A673 (cell line): Measurements from ENCODE around the gene TMEM39A. TPM values are rescaled to one million over a fixed set of nuclear protein-coding genes. Genes with fewer than 3 reads are reported as not detected.

Experiments
- BruUV-seq: library from RNA; stranded (reverse); fragments of 400-500 nt; replicated peaks from 2 replicates; lab custom pipeline; 2021; lab: Mats Ljungman, UMichigan
- CTCF ChIA-PET: fragments of 300-600 bp; sonication (Branson Sonifier 250); formaldehyde crosslinking; loops from one replicate; lab custom pipeline; 2022; ENCODE audit warnings: antibody characterized with exemption; lab: Charles Lee
- POLR2A ChIA-PET: fragments of 300-600 bp; sonication (Branson Sonifier 250); formaldehyde crosslinking; loops from one replicate; lab custom pipeline; 2022; ENCODE audit warnings: antibody characterized with exemption; ENCODE audit not compliant: low non-redundant PET; lab: Charles Lee
- DNase-seq: peaks from one replicate; pipeline ENCODE4 v3.0.0-alpha.2; 2015; ENCODE audit warnings: low spot score
- H3K27ac ChIP-seq: fragments of 200-600 bp; sonication (generic); 2 replicates; pipeline ENCODE4 v1.5.1; 2016; ENCODE audit warnings: mixed run types, low read depth, mild to moderate bottlenecking, mixed read lengths, antibody characterized with exemption, low read length; ENCODE audit not compliant: poor library complexity, severe bottlenecking
- H3K27me3 ChIP-seq: fragments of 200-600 bp; sonication (generic); replicated peaks from 2 replicates; pipeline ENCODE4 v1.6.1; 2017; ENCODE audit warnings: mixed run types, low read depth, mild to moderate bottlenecking, mixed read lengths, antibody characterized with exemption, low read length; ENCODE audit not compliant: insufficient read depth, poor library complexity
- H3K36me3 ChIP-seq: fragments of 200-600 bp; sonication (generic); 2 replicates; pipeline ENCODE4 v1.6.1; 2016; ENCODE audit warnings: mixed run types, mild to moderate bottlenecking, mixed read lengths, antibody characterized with exemption, low read length; ENCODE audit not compliant: insufficient read depth, poor library complexity, severe bottlenecking
- H3K4me1 ChIP-seq: fragments of 200-600 bp; sonication (generic); 2 replicates; pipeline ENCODE4 v1.6.1; 2017; ENCODE audit warnings: mixed run types, mild to moderate bottlenecking, mixed read lengths, antibody characterized with exemption, low read length; ENCODE audit not compliant: insufficient read depth, poor library complexity, severe bottlenecking
- H3K4me3 ChIP-seq: fragments of 200-600 bp; sonication (generic); 2 replicates; pipeline ENCODE4 v1.5.1; 2016; ENCODE audit warnings: low read depth, mixed run types, mild to moderate bottlenecking, mixed read lengths, low read length; ENCODE audit not compliant: poor library complexity, severe bottlenecking
- H3K9me3 ChIP-seq: fragments of 200-600 bp; sonication (generic); 2 replicates; pipeline ENCODE4 v1.6.1; 2016; ENCODE audit warnings: mixed run types, low read depth, mild to moderate bottlenecking, mixed read lengths, antibody characterized with exemption, low read length; ENCODE audit not compliant: poor library complexity, severe bottlenecking
- CTCF ChIP-seq: fragments of 300-800, 200-600 bp; sonication (generic); conservative IDR thresholded peaks from 2 replicates; pipeline ENCODE4 v1.5.1; 2017; ENCODE audit warnings: low read depth, mild to moderate bottlenecking, antibody characterized with exemption, low read length, moderate library complexity, mixed read lengths
- EZH2 ChIP-seq: fragments of 200-600 bp; sonication (generic); IDR thresholded peaks from 2 replicates; pipeline ENCODE4 v1.6.1; 2017; ENCODE audit warnings: borderline replicate concordance, low read depth, mild to moderate bottlenecking, mixed read lengths, antibody characterized with exemption, low read length; ENCODE audit not compliant: poor library complexity, severe bottlenecking
- intact Hi-C: fragments of 100-400 bp; cut with micrococcal nuclease; formaldehyde crosslinking; loops from one replicate; pipeline ENCODE4 v1.10.0; 2022; ENCODE audit not compliant: unreplicated experiment
- total RNA-seq: library from RNA; stranded (reverse); gene quantifications from 2 replicates; pipeline ENCODE4 v1.2.3, GENCODE V29; 2021

The TMEM39A gene
- total RNA-seq, 1 experiment from 2014 or later, result 37.0 TPM

DNA sequence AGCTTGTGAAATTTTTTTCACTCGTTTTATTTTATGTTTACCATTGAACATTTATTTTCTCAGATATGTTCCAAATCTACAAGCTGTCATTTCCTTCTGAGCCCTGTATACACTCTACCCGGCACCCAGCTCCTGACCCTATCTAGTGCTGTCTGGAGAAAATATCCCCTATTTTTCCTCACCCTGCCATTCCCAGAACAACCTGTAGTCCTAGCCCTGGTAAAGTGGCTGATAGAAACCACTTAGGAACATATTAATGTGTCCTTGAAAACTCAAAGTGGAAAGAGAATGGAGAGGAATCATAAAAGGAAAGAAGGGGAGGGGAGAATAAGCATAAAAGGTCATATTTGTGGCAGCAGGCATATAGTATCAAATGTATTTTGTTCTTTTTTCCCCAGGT, 26.7 kb upstream of the TMEM39A start:
- BruUV-seq, result no TSS peak
- no peaks in the 10 kb centered on the region for H3K4me1 ChIP-seq
- TF ChIP-seq CTCF (no peak), EZH2 (no peak)
- no peaks in the 10 kb centered on the region for H3K9me3 ChIP-seq
- POLR2A ChIA-PET, result no interaction called here
- no peak for DNase-seq
- no peaks in the 10 kb centered on the region for H3K27me3 ChIP-seq
- H3K4me3 ChIP-seq, result no peak overlapping the region
- H3K27ac ChIP-seq, result no peak overlapping the region
- CTCF ChIA-PET, result no interaction called here
- H3K36me3 ChIP-seq, result no peaks in the 10 kb centered on the region
- intact Hi-C loops, result no loop called here

DNA sequence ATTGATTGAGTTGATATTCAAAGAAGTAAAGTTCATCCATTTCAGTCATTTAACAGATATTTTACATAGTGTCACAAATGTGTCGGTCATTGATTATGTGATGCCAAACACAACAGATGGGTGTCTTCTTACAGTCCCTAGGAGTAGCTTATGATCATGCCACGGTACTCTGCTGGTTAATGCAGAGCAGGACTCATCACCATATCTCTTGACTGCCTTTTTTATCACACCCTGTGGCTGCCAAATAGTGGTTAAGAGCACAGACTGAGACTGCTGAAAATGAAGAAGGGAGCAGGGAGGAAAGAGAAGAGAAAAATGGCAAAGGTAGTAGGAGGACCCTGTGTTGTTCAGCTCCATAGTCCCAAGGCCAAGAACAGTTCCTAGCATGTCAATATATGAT, 22.1 kb upstream of the TMEM39A start:
- Histone ChIP-seq H3K36me3 (peaks cover 2% of the 10 kb centered on the region), H3K27me3 (no peaks in the 10 kb centered on the region), H3K27ac (no peak overlapping the region), H3K4me3 (no peak overlapping the region), H3K9me3 (no peaks in the 10 kb centered on the region), H3K4me1 (no peaks in the 10 kb centered on the region)
- intact Hi-C loops, result no loop called here
- no peak for TF ChIP-seq EZH2
- TF ChIP-seq CTCF, result no peak
- BruUV-seq, result no TSS peak
- DNase-seq, result no peak
- ChIA-PET POLR2A (no interaction called here), CTCF (interaction anchor here (1.2 kb wide), 1 partner anchor 66 kb away, joined by 3 read pairs; no protein-coding TSS in a partner anchor)

DNA sequence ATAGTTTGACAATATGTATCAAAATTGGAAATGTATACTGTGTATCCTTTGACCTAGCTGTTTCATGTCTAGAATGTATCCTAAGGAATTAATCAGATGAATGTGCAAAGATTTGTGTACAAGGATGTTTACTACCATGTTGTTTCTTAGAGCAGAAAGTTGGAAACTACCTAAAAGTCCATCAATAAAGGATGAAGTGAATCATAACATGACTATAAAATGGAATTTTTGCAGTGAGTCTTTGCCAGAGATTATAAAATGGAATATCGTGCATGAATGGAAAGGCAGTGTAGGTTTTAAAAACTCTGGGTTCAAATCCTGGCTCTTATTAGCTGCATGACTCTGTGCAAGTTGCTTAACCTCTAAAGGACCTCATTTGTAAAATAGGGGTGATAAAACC, 19.7 kb upstream of the TMEM39A start:
- Histone ChIP-seq H3K36me3 (peaks cover 2% of the 10 kb centered on the region), H3K4me1 (no peaks in the 10 kb centered on the region), H3K27me3 (no peaks in the 10 kb centered on the region), H3K9me3 (no peaks in the 10 kb centered on the region), H3K4me3 (no peak overlapping the region), H3K27ac (no peak overlapping the region)
- BruUV-seq, result no TSS peak
- POLR2A ChIA-PET, result no interaction called here
- no peak for DNase-seq
- intact Hi-C loops, result no loop called here
- TF ChIP-seq CTCF (no peak), EZH2 (no peak)
- CTCF ChIA-PET, result no interaction called here
